GM18951 (cell line): ENCODE results near the gene GRIA1.
"Not testable (repeated sequence)": the region's sequence is repeated elsewhere in the genome, so short reads cannot be mapped to it uniquely, and the experiment has no call there.

Source experiments
- POLR2A ChIP-seq: IDR thresholded peaks from 4 replicates; pipeline ENCODE4 v1.6.1; 2011; ENCODE audit warnings: mild to moderate bottlenecking; ENCODE audit not compliant: insufficient read length, insufficient read depth; ENCODE audit errors: extremely low read depth
- in situ Hi-C: fragments of 300-500 bp; cut with MboI; formaldehyde crosslinking; loops from one replicate; pipeline ENCODE4 v1.12.0; 2022; ENCODE audit warnings: low sequenced_read_pairs, mixed read lengths, inconsistent platforms; ENCODE audit not compliant: unreplicated experiment

The GRIA1 gene

DNA sequence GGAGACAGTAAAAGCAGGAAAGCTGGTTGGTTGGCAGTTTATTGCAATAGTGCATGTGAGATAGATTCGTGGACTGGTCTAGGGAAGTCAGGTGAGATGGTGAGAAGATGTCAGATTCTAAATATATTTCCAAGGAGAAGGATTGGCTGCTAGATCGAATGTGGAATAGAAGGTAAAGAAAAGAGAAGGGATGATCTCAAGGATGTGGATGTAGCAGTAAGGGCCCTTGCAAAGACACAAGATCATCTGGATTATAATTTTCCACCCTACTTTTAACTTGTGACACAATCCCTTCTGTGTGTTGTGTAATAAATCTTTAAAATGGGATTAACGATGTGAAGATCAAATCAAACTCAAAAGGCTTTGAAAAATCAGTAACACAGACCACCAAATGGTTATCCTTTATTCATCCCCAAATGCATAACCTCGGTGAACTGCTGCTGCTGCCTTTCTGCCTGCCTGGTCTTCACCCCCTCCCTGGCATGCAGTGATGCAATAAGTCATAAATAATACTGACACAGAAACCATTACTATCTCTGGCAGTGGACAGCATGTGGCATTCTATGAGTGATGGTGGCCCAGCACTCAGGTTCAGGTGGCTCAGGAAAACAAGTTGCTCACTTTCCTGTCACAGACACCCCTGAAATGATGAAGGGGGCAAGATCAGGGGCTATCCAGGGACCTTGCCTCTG lies 369.9 kb downstream of the GRIA1 start:
- in situ Hi-C loops = no loop called here

GRCh38 chr5:153862906-153863305 lies 372.4 kb downstream of the GRIA1 start:
- in situ Hi-C loops = not testable (repeated sequence)

More for the DNA sequence above, 369.9 kb downstream of the GRIA1 start:
- TF ChIP-seq POLR2A = no peak
